Forelimb muscle (tissue), 1 donor: Measurements from ENCODE around the gene HSP90AA1. TPM values are rescaled to one million over a fixed set of nuclear protein-coding genes. Genes with fewer than 3 reads are reported as not detected.
"Not testable (repeated sequence)": the region's sequence is repeated elsewhere in the genome, so short reads cannot be mapped to it uniquely, and the experiment has no call there.

Experiments
- DNase-seq: peaks from one replicate; pipeline ENCODE4 v3.0.0-alpha.2; 2013; ENCODE audit warnings: low read depth
- polyA plus RNA-seq: library from polyadenylated mRNA; unstranded; fragments of 120-200 nt; gene quantifications from one replicate; pipeline ENCODE4 v1.2.1, GENCODE V29; 2013; ENCODE audit not compliant: insufficient read length

The HSP90AA1 gene
- polyA plus RNA-seq, 1 donor = 286 TPM

DNA sequence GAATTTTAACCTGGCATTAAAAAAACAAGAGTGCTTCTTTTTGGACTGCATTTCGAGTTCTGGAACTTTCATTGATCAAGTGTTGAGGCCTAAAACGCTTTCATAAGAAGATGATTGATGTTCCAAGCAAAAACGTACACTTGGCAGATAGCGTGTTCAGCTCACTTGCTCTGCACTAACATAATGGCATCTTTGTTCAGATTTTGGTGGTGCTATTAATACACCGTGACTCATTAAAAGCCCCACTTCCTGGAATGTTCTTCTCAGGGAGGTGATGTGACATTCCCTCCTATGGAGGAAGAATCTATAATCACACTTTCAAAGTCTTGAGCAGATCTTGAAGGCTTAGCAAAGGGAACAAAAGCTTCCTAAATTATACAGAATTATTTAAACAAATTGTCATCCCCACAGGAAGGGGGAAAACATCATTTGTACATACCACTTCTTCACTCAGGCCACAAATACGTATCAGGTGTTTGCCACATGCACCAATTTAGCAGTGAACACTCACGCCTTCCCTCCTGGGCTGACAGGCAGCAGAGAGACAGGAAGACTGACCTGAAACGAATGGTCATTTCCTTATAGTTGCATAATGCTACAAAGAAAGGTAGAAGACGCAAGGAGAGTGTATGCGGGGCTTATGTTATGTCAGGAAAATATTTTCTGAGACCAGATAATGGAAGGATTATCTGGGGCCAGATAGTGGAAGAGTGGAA, 15.4 kb downstream of the HSP90AA1 start:
- DNase-seq = no peak

DNA sequence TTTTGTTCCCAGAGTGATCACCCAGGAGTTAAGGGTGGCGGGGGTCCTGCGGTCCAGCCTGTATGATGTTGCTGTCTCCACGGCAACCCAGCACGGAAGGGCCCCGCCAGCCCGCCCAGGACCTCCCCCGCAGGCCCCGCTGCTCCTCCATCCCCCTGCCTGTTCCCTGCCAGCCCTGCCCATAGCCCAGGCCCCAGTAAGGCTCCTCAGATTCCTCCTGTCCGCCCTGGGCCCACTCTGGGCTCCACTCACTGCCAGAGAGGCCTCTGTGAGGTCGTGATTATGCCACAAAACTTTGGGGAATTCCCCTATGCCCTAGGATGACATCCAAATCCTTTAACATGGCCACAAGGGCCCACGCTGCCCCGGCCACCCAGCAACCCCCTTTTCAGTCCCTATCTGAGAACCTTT, 20.8 kb downstream of the HSP90AA1 start:
- DNase-seq = no peak

DNA sequence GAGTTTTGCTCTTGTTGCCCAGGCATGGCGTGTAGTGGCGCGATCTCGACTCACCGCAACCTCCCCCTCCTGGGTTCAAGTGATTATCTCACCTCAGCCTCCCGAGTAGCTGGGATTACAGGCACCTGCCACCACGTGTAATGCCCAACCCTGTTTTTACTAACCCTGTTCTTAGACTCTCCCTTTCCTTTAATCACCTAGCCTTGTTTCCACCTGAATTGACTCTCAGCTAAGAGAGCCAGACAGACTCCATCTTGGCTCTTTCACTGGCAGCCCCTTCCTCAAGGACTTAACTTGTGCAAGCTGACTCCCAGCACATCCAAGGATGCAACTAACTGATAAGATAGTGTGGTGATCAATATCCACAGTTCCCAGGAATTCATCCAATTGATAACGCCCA, 22.3 kb downstream of the HSP90AA1 start:
- DNase-seq = not testable (repeated sequence)

DNA sequence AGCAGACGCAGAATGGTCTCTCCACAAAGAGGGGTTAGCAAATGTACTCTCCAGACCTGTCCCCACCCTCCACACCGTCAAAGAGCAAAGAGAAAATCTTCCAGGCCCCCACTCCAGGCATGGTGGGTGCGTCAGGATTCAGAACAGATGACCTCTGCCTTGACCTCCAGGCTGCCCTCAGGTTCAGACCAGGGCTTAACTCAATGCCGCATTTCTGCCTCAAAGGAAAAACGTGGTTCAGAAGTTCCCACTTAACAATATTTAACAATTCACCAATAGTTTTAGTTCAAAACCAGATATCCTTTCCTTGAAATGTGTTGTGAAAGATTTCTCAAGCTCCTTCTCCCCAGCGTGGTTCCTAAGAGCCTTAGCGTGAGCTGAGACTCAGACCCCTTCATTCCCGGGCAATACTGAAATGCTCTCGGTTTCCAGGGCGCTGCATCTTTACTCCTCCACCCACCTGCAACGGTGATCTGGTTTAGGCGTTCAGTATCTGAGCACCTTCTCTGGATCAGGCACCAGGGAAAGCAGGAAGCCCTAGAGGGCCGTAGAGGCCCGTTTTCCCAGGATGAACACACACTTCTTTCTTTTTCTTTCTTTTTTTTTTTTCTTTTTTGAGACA, 22.9 kb downstream of the HSP90AA1 start:
- DNase-seq = no peak

DNA sequence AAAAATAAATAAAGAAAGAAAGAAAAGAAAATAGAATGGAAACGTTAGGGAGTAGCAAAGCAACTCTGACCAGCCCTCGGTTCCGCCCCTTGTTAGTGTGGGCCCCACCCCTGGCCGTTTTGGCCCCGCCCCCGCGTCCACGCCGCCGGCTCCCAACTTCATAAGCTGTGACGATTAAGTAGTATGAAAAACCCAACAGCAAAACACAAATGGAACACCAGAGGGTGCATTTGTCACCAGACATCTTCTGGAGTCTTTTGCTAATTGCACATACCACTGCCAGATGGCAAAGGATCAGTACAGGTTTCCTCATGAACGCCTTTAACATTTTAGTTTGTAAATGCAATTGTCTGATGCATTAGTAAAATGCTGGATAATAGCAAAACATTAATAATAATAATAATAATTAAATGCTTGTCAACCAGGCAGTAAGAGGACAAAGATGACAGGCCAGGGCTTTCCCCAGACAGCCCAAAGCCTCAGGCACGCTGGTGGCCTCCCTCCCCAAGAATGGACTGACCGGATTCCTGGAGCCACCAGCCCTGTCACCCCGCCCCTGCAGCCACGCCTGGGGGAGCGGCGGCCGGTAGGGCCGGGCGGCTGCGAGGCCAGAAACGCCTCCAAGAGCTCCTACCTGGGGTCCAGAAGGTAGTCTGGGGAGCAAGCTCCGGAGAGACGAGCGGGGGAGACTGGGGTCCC, 23.6 kb downstream of the HSP90AA1 start:
- DNase-seq = peak; percentile 40

DNA sequence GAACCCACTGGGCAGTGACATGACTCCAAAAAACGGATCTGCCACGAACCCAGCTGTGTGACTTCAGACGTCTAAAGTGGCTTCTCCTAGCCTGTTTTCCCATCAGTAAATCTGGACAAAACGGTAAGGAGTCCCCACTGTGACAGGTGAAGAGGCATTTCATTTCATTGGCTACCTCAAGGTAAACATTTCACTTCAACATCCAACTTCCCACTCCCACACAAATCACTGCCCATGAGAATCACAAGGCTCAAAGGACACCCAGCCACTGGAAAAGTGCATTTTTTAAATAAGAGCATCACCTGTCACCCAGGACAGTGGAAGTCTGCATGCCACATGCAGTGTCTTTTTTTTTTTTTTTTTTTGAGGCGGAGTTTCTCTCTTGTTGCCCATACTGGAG, 27.9 kb downstream of the HSP90AA1 start:
- DNase-seq = no peak

DNA sequence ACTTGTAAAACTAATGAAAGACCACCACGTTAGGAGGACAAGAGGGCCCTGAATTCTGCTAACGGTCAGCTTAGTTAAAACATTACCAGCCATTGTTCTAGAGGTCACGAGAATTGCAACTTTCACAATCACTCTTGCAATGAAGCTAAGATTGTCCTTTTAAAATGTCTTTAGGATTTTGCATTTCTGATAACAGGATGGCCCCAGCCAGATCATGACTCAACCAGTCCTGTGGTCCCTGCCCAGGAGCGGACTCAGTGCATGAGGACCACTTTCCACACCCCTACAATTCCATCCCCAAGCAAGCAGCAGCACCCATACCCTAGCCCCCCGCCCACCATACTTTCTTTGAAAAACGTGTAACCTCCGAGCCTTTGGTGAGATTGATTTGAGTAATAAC, 28.7 kb downstream of the HSP90AA1 start:
- DNase-seq = no peak

DNA sequence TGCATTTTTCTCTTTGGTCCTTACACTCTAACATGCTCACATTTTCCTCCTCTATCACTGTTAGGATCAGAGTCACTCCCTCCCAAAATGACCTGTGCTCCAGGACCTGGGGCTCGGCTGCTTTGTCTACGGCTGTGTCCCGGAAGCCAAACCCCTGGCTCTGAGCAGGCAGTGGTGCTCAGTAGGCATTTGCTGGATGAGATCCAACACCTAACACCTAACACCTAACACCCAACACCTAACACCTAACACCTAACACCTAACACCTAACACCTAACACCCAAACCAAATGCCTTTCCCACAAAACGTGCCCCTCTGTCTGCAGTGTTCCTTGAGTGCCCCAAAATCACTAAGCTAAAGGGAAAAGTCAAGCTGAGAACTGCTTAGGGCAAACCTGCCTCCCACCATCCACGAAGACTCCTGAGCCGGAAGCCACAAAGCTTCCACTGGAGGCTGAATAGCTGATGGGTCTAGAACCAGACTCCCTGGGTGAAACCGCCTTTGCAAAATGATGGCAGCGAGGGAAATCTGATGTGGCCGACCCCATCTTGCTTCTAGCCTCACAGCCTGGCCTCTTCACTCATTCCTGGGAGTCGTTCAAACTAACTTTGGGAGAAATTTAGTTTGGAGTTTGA, 29.2 kb downstream of the HSP90AA1 start:
- no peak for DNase-seq

DNA sequence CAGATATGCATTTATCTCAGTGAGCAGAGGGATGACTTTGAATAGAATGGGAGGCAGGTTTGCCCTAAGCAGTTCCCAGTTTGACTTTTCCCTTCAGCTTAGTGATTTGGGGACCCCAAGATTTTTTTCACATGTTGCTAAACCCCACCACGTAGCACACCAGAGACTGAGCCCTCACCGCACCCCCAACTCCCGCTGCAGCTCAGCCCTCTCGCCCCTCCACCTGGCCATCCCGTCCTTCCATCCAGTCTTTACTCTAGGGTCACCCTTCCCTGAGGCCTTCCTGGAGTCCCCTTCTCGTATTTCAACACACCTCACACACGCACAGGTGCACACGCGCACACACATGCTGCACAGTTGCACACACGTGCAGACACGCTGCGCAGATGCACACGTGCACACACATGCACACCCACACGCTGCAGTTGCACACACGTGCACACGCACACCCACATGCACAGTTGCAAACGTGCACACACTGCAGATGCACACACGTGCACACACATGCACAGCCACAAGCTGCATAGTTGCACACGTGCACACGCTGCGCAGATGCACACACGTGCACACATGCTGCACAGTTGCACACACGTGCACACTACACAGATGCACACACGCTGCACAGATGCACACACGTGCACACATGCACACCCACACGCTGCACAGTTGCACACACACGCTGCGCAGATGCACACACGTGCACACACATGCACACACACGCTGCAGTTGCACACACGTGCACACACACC, 30.0 kb downstream of the HSP90AA1 start:
- no peak for DNase-seq

DNA sequence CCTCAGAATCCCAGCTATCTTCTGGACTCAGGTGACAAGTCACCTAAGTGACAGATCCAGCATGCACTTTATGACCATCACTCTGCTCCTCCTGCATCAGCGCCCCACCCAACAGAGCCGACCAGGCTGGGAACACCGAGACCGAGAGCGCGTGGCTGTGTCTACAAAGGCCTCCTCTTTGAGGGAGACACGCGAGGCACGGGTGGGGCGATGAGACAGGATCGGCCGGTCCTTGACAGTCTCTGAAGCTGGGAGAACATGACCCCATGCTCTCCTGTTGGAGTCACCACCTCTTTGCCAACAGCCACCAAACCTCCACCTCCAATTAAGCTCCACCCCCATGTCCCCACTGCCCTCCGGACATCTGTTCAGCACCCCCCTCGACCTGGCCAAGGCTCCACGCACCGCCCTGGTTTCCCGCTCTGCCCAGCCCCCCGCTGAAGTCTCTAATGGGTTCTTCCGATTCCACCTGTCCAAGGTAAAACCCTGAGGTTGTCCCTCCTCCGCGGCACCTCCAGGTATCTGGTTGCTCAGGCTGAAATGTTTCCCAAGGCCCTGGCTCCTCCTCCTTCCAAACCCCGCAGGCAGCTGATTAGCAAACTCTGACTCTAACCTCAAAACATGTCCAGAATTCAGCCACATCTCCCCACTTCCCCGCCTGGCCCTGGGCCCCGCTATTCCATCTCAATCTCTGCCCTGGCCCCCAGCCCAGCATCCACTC, 31.5 kb downstream of the HSP90AA1 start:
- DNase-seq = no peak

DNA sequence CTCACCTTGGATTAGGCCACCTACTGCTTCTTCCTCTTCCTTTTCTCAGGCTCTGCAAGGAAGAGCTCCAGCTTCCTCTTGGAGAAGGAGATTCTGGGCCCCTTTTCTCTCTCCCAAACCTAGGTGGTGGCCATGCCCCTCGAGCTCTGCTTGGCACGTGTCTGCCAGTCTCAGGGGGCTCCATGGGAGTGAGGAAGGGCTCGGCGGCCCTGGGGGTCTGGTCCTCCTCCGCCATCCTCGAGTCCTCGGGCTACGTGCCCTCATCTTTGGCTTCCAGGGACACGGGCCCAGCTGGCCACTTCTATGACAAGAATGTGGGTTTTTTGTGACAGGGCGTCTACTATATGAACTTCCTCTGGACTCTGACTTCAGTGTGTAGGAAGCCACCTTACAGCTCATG, 34.3 kb downstream of the HSP90AA1 start:
- no peak for DNase-seq

DNA sequence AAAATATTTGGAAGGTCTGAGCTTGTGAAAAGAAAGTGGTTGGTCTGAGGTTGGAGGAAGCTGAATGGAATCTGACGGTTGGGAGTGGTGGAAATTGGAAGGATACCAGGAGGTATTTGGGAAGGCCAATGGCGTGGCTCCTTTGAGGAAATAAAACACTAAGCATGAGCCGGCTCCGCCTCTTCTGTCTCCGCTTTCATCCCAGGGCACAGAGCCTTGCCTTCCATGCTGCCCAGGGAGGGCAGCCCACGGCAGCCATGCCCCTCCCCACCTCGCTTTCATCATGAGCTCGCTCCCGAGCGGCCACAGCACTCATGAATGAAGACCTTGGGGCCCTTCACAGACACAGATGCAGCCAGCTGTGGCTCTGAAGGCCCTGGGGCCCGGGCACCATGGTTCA, 36.2 kb downstream of the HSP90AA1 start:
- DNase-seq = no peak

DNA sequence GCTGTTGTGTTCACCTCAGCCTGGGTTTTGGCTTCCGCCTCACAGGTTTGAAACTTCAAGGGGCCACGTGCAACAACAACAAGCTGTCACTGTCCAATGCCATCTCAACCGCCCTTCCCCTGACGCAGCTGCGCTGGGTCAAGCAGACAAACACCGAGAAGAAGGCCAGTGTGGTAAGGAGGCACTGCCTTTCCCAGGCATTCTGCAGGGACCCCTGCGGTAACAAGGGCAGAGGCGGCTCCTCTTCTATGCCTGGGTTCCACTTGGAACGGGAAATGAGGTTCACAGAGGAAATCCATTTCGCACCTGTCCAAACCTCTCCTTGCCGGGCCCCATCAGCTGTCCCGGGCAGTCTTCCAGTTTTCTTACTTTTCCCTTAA, 36.8 kb downstream of the HSP90AA1 start:
- DNase-seq = no peak

DNA sequence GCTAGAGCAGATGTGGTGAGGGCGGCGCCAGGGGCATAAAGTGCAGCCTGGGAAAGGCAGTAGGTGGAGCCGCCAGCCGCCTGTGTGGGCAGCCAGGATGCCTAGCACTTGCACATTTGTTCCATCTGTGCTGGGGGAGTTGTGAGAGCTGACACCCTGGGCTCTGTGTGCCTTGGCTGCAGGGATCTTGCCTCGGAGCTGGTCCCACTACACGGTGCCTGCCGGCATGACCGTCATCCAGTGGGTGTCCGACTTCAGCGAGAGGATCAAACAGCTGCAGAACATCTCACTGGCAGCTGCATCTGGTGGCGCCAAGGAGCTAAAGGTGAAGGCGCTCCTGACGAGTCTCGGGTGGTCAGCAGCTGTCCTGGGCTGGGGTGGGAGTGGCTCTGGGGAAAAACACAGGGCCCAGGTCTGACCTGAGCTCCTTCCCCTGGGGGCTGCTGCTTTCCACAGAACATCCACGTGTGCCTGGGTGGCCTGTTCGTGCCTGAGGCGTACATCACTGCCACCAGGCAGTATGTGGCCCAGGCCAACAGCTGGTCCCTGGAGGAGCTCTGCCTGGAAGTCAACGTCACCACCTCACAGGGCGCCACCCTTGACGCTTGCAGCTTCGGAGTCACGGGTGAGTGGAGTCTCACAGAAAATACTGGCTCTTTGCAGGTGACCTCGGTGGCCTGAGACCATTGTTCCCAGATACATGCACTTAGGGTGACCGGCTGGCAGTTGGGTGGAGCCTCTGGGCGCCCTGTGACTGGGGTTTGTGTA, 37.4 kb downstream of the HSP90AA1 start:
- DNase-seq = no peak

DNA sequence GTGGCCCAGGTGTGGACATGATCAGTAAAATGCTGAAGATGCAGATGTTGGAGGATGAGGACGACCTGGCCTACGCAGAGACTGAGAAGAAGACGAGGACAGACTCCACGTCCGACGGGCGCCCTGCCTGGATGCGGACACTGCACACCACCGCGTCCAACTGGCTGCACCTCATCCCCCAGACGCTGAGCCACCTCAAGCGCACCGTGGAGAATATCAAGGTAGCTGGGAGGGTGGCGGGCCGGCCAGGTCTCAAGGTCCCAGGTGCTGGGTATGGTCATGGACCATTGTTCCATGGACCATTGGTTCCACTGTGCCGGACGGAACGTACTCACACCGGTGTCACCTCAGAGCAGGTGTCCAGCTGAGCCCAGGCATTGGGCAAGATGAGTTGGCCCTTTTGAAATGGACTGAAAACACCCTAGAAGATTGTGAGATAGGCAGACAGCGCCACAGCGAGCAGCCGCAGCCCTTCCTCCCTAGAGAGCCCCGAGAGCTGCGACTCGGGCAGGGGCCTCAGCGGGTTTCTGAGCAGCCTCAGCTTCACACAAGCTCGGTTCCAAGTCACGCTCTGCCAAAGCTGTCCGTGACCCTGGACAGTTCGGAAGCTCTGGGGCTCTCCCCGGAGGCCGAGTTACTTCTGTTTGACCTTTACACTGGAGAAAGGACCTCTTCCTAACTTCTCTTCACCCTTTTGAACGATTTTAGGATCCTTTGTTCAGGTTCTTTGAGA, 38.9 kb downstream of the HSP90AA1 start:
- DNase-seq = no peak

DNA sequence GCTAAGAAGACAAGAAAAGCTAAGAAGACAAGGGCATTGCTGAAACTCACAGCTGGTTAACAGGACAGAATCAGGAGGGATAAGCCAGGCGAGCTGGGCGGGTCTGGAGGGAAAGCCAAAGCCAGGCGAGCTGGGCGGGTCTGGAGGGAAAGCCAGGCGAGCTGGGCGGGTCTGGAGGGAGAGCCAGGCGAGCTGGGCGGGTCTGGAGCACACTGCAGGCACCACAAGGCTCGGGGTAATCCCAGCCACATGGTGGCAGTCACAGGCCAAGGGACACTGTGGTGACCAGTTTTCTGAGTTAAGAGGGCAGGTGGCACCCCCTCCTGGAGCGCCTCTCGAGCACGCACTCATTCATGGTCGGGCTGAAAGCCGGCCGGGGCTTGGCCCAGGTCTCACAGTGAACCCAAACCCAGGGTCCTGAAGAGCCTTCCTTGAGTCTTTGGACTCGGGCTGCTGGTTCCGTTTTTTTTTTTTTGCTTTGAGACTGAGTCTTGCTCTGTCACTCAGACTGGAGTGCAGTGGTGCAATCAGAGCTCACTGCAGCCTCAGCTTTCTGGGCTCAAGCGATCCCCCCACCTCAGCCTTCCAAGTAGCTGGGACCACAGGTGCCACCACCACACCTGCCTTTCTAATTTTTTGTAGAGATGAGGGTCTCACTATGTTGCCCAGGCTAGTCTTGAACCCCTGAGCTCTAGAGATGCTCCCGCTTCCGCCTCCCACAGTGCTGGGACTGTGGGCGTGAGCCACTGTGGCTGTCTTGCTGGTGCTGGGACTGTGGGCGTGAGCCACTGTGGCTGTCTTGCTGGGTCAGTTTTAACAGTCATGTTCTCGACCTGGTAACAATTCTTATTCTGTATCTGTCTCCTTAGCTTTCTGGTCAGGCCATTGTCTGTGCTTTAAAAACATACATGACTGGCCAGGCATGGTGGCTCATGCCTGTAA, 40.2 kb downstream of the HSP90AA1 start:
- peak; percentile 31 for DNase-seq

DNA sequence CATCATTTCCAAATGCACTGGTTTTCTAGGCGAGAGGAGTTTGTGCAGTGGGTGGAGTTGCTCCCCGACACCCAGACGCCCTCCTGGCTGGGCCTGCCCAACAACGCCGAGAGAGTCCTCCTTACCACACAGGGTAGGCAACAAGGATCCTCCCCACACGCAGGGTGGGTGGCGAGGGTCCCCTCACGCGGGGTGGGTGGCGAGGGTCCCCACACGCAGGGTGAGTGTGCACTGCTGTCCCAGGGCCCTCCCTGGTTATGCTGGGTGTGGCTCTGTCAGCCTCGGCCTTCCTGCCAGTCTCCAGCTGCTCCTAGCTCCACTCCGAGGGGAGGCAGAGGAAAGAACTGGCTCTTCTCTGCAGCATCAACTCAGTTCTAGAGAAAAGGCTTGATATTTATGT, 42.3 kb downstream of the HSP90AA1 start:
- no peak for DNase-seq

DNA sequence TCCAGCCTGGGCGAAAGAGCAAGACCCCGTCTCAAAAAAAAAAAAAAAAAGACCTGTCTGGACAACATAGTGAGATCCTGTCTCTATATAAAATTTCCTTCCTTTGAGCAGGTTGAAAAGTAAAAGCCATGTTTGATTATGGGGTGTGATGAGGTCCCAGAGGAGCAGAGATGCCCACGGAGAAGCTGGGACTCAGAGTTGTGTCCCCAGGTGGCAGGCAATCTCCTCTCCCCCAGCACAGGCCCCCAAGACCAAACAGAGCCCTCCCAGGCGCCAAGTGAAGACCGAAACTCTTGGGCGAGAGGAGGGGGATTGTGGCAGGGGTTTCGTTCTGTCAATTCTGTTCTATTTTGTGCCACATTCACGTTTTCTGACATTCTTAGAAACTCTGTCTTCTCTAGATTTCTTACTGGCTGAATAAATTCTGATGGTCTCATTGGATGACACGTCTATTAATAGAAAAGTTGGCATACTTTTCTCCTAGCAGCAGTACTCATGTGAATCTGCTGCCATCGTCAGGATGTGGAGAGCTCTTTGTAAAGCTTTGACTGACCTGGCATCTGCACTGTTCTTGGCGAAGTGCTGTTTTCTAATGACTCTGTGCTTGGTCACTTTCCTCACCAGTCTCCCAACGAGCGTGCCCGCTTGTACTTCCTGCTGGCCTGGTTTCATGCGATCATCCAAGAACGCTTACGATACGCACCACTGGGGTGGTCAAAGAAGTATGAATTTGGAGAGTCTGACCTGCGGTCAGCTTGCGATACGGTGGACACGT, 43.4 kb downstream of the HSP90AA1 start:
- DNase-seq = no peak
